Uterus (tissue), 2 donors: Measurements from ENCODE around the gene HTR3B.

ENCODE experiments used
- CTCF ChIP-seq, 4 experiments: fragments of 200-600 bp in 2 of 4; fragments of 450-650 bp in 2 of 4; sonication (generic) in 2 of 4; IDR thresholded peaks; one replicate each; pipeline ENCODE4 v1.5.1; 2016 to 2019; ENCODE audit warnings: antibody characterized with exemption in 4 of 4, mild to moderate bottlenecking in 2 of 4, moderate library complexity in 1 of 4
- POLR2A ChIP-seq, 2 donors: fragments of 450-650 bp; IDR thresholded peaks; one replicate each; pipeline ENCODE4 v1.6.1; 2016; ENCODE audit warnings: antibody characterized with exemption in 2 of 2, mild to moderate bottlenecking in 1 of 2, moderate library complexity in 1 of 2

- TF ChIP-seq POLR2A (IDR thresholded peaks at IDR 0.05) (no peak), CTCF (IDR thresholded peaks at IDR 0.05) (no peak)
Measured at GRCh38 chr11:113984781-113985180, 80.2 kb downstream of the HTR3B start.
